GM12878 (cell line): Measurements from ENCODE around the gene CCDC39.

ENCODE experiments used
- CBX5 ChIP-seq: sonication (generic); IDR thresholded peaks from 2 replicates; pipeline ENCODE4 v1.6.1; 2016; ENCODE audit warnings: low read depth, moderate library complexity, mild to moderate bottlenecking, inconsistent platforms
- EP300 ChIP-seq, 2 experiments: fragments of 150-350 bp in 1 of 2; IDR thresholded peaks; 2 replicates each; pipeline ENCODE4 v1.6.1; 2011 to 2012; ENCODE audit warnings: low read depth in 2 of 2, low read length in 2 of 2, borderline replicate concordance in 1 of 2, improper control_type of control experiment in 1 of 2, inconsistent platforms in 1 of 2; ENCODE audit not compliant: control insufficient read depth in 1 of 2
- JUND ChIP-seq: IDR thresholded peaks from 2 replicates; pipeline ENCODE4 v1.6.1; 2012; ENCODE audit warnings: low read depth, mild to moderate bottlenecking, low read length, improper control_type of control experiment, moderate library complexity
- MAX ChIP-seq: IDR thresholded peaks from 2 replicates; pipeline ENCODE4 v1.6.1; 2012; ENCODE audit warnings: low read depth, low read length, improper control_type of control experiment
- NFYB ChIP-seq: IDR thresholded peaks from 2 replicates; pipeline ENCODE4 v1.6.1; 2011; ENCODE audit warnings: low read depth, mild to moderate bottlenecking, low read length, improper control_type of control experiment, moderate library complexity; ENCODE audit not compliant: insufficient read depth
- RAD21 ChIP-seq: IDR thresholded peaks from 2 replicates; pipeline ENCODE4 v1.6.1; 2011; ENCODE audit warnings: mild to moderate bottlenecking, low read depth, low read length, moderate library complexity; ENCODE audit not compliant: insufficient read depth

GRCh38 chr3:180661444-180661843 lies 17.8 kb downstream of the CCDC39 start:
- no peak for TF ChIP-seq JUND
- TF ChIP-seq NFYB: no peak
- no peak for TF ChIP-seq EP300 (IDR thresholded peaks at IDR 0.05; ENCODE audit: borderline replicate concordance in 1 of 2, control insufficient read depth in 1 of 2, low read depth in 2 of 2, low read length in 2 of 2)
- no peak for TF ChIP-seq MAX
- no peak for TF ChIP-seq RAD21
- no peak for TF ChIP-seq CBX5
